Astrocyte (in vitro differentiated cells and primary cell): Measurements from ENCODE around the gene CORO2A. TPM values are rescaled to one million over a fixed set of nuclear protein-coding genes. Genes with fewer than 3 reads are reported as not detected.

ENCODE experiments used
- DNase-seq: peaks from one replicate; pipeline ENCODE4 v3.0.0-alpha.2; 2010; ENCODE audit warnings: low read depth
- FAIRE-seq: peaks from 2 replicates; lab custom pipeline; 2011; peaks lifted over from hg19 to GRCh38; lab: Jason Lieb, UNC
- H2AFZ ChIP-seq: 2 replicates; pipeline ENCODE4 v1.6.0; 2012; ENCODE audit warnings: low read depth, low read length, inconsistent platforms
- H3K27ac ChIP-seq: 2 replicates; pipeline ENCODE4 v1.5.1; 2011; ENCODE audit warnings: low read depth, low read length, inconsistent platforms
- H3K27me3 ChIP-seq: 2 replicates; pipeline ENCODE4 v1.6.0; 2011; ENCODE audit warnings: low read length, inconsistent platforms; ENCODE audit not compliant: insufficient read depth
- H3K36me3 ChIP-seq: 2 replicates; pipeline ENCODE4 v1.5.1; 2011; ENCODE audit warnings: low read length, inconsistent platforms; ENCODE audit not compliant: insufficient read depth
- H3K4me1 ChIP-seq: 2 replicates; pipeline ENCODE4 v1.5.1; 2011; ENCODE audit warnings: low read length, inconsistent platforms; ENCODE audit not compliant: insufficient read depth
- H3K4me2 ChIP-seq: 2 replicates; pipeline ENCODE4 v1.6.0; 2012; ENCODE audit warnings: low read length, inconsistent platforms
- H3K4me3 ChIP-seq: 2 replicates; pipeline ENCODE4 v1.5.1; 2011; ENCODE audit warnings: low read depth, mild to moderate bottlenecking, low read length, inconsistent platforms; ENCODE audit not compliant: insufficient read depth
- H3K79me2 ChIP-seq: 2 replicates; pipeline ENCODE4 v1.6.0; 2012; ENCODE audit warnings: mild to moderate bottlenecking, low read length, inconsistent platforms; ENCODE audit not compliant: insufficient read depth
- H3K9ac ChIP-seq: 2 replicates; pipeline ENCODE4 v1.6.0; 2012; ENCODE audit warnings: mild to moderate bottlenecking, low read length, inconsistent platforms
- H3K9me3 ChIP-seq: 2 replicates; pipeline ENCODE4 v1.5.1; 2012; ENCODE audit warnings: low read depth, mild to moderate bottlenecking, low read length, inconsistent platforms; ENCODE audit not compliant: insufficient read depth
- H4K20me1 ChIP-seq: 2 replicates; pipeline ENCODE4 v1.6.0; 2012; ENCODE audit warnings: low read length, inconsistent platforms; ENCODE audit not compliant: insufficient read depth
- H3K27ac Mint-ChIP-seq: one replicate; pipeline ENCODE4 v1.8.0; 2021; ENCODE audit warnings: mild to moderate bottlenecking, mixed read lengths; ENCODE audit not compliant: unreplicated experiment
- H3K27me3 Mint-ChIP-seq: one replicate; pipeline ENCODE4 v1.8.0; 2021; ENCODE audit warnings: low read depth, mixed read lengths; ENCODE audit not compliant: unreplicated experiment
- H3K36me3 Mint-ChIP-seq: one replicate; pipeline ENCODE4 v1.8.0; 2021; ENCODE audit warnings: low read depth, mixed read lengths; ENCODE audit not compliant: unreplicated experiment
- H3K4me1 Mint-ChIP-seq: one replicate; pipeline ENCODE4 v1.8.0; 2021; ENCODE audit warnings: low read depth, mixed read lengths; ENCODE audit not compliant: unreplicated experiment
- H3K4me3 Mint-ChIP-seq: one replicate; pipeline ENCODE4 v1.8.0; 2021; ENCODE audit warnings: mild to moderate bottlenecking, moderate library complexity, mixed read lengths; ENCODE audit not compliant: unreplicated experiment
- H3K9me3 Mint-ChIP-seq: one replicate; pipeline ENCODE4 v1.8.0; 2021; ENCODE audit warnings: mild to moderate bottlenecking, mixed read lengths; ENCODE audit not compliant: unreplicated experiment
- CTCF ChIP-seq: IDR thresholded peaks from 2 replicates; pipeline ENCODE4 v1.5.1; 2011; ENCODE audit warnings: low read depth, mild to moderate bottlenecking, inconsistent platforms, low read length, moderate library complexity; ENCODE audit not compliant: insufficient read depth
- EZH2 ChIP-seq: IDR thresholded peaks from 2 replicates; pipeline ENCODE4 v1.6.1; 2012; ENCODE audit warnings: mild to moderate bottlenecking, low read length, inconsistent platforms; ENCODE audit not compliant: insufficient read depth
- total RNA-seq: library from RNA; stranded (reverse); gene quantifications from 2 replicates; pipeline ENCODE4 v1.2.1, GENCODE V29; 2021

Gene CORO2A
- total RNA-seq, 1 donor from 2014 or later = 11.1 TPM

GRCh38 chr9:98147582-98147981 lies 44.9 kb downstream of the CORO2A start:
- H3K79me2 ChIP-seq = no peaks in the 10 kb centered on the region
- no peaks in the 10 kb centered on the region for H3K4me1 ChIP-seq
- no peak overlapping the region for H3K4me3 ChIP-seq
- H3K27ac ChIP-seq = no peak overlapping the region
- H4K20me1 ChIP-seq = no peaks in the 10 kb centered on the region
- Mint-ChIP-seq H3K9me3 (no peaks in the 10 kb centered on the region), H3K27ac (no peak overlapping the region), H3K27me3 (peaks cover 7% of the 10 kb centered on the region), H3K4me1 (peaks cover 5% of the 10 kb centered on the region), H3K4me3 (no peak overlapping the region), H3K36me3 (no peaks in the 10 kb centered on the region)
- H3K27me3 ChIP-seq = no peaks in the 10 kb centered on the region
- H3K4me2 ChIP-seq = no peak overlapping the region
- H3K9me3 ChIP-seq = no peaks in the 10 kb centered on the region
- no peak for FAIRE-seq
- H3K9ac ChIP-seq = no peak overlapping the region
- DNase-seq = no peak
- H2AFZ ChIP-seq = no peak overlapping the region
- no peaks in the 10 kb centered on the region for H3K36me3 ChIP-seq
- TF ChIP-seq EZH2 = no peak
- TF ChIP-seq CTCF = no peak

- peaks cover 5% of the 10 kb centered on the region for H3K4me1 Mint-ChIP-seq
- FAIRE-seq (no peak), DNase-seq (no peak)
- no peak overlapping the region for H2AFZ ChIP-seq
- no peaks in the 10 kb centered on the region for H3K9me3 ChIP-seq
- H3K4me3 Mint-ChIP-seq = no peak overlapping the region
- H3K9ac ChIP-seq = no peak overlapping the region
- H3K9me3 Mint-ChIP-seq = no peaks in the 10 kb centered on the region
- no peaks in the 10 kb centered on the region for H3K36me3 ChIP-seq
- H3K27ac Mint-ChIP-seq = no peak overlapping the region
- no peaks in the 10 kb centered on the region for H3K27me3 ChIP-seq
- H3K27me3 Mint-ChIP-seq = peaks cover 7% of the 10 kb centered on the region
- no peak for TF ChIP-seq EZH2
- no peak for TF ChIP-seq CTCF
- H4K20me1 ChIP-seq = no peaks in the 10 kb centered on the region
- no peak overlapping the region for H3K4me3 ChIP-seq
- no peak overlapping the region for H3K4me2 ChIP-seq
- no peaks in the 10 kb centered on the region for H3K36me3 Mint-ChIP-seq
- H3K27ac ChIP-seq = no peak overlapping the region
- no peaks in the 10 kb centered on the region for H3K4me1 ChIP-seq
- H3K79me2 ChIP-seq = no peaks in the 10 kb centered on the region
These were observed 46.1 kb downstream of the CORO2A start for GRCh38 chr9:98146101-98146991.

- Histone ChIP-seq H3K27me3 (no peaks in the 10 kb centered on the region), H3K4me1 (no peaks in the 10 kb centered on the region), H3K9me3 (no peaks in the 10 kb centered on the region), H4K20me1 (no peaks in the 10 kb centered on the region), H3K79me2 (no peaks in the 10 kb centered on the region), H3K9ac (no peak overlapping the region), H3K27ac (no peak overlapping the region), H3K36me3 (no peaks in the 10 kb centered on the region), H3K4me3 (no peak overlapping the region), H3K4me2 (no peak overlapping the region), H2AFZ (no peak overlapping the region)
- Mint-ChIP-seq H3K27ac (no peak overlapping the region), H3K36me3 (no peaks in the 10 kb centered on the region), H3K9me3 (no peaks in the 10 kb centered on the region), H3K4me3 (no peak overlapping the region), H3K27me3 (peaks cover 5% of the 10 kb centered on the region), H3K4me1 (no peaks in the 10 kb centered on the region)
- DNase-seq (no peak), FAIRE-seq (no peak)
- no peak for TF ChIP-seq CTCF
- TF ChIP-seq EZH2 = no peak
These were observed 47.8 kb downstream of the CORO2A start for GRCh38 chr9:98144631-98145030.
